NCI-H510A treated with DMSO at 0.1 percent for 48 hours (cell line): Measurements from ENCODE around the gene CMTM6.
"Not testable (repeated sequence)": the region's sequence is repeated elsewhere in the genome, so short reads cannot be mapped to it uniquely, and the experiment has no call there.

Experiments used
- DNase-seq: peaks from one replicate; lab custom pipeline; 2025; lab: John Stamatoyannopoulos, UW

The CMTM6 gene

GRCh38 chr3:32447865-32448400, 54.7 kb downstream of the CMTM6 start:
- no peak for DNase-seq

GRCh38 chr3:32443478-32443877, 59.2 kb downstream of the CMTM6 start:
- no peak for DNase-seq

DNA sequence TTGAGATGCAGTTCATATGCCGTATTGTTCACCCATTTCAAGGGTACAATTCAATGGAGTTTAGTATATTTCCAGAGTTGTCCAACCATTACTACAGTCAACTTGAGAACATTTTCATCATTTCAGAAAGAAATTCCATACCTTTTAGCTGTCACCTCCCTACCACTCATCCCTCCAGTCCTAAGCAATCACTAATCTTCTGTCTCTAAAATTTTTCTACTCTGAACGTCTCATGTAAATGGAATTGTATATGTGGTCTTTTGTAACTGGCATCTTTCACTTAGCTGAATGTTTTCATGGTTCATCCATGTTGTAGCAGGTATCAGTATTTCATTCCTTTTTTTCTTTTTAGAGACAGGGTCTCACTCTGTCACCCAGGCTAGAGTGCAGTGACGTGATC, 59.9 kb downstream of the CMTM6 start:
- no peak for DNase-seq

- no peak for DNase-seq
Measured at GRCh38 chr3:32440611-32441350, 61.9 kb downstream of the CMTM6 start.

GRCh38 chr3:32439421-32439820, 63.2 kb downstream of the CMTM6 start:
- DNase-seq = not testable (repeated sequence)

DNA sequence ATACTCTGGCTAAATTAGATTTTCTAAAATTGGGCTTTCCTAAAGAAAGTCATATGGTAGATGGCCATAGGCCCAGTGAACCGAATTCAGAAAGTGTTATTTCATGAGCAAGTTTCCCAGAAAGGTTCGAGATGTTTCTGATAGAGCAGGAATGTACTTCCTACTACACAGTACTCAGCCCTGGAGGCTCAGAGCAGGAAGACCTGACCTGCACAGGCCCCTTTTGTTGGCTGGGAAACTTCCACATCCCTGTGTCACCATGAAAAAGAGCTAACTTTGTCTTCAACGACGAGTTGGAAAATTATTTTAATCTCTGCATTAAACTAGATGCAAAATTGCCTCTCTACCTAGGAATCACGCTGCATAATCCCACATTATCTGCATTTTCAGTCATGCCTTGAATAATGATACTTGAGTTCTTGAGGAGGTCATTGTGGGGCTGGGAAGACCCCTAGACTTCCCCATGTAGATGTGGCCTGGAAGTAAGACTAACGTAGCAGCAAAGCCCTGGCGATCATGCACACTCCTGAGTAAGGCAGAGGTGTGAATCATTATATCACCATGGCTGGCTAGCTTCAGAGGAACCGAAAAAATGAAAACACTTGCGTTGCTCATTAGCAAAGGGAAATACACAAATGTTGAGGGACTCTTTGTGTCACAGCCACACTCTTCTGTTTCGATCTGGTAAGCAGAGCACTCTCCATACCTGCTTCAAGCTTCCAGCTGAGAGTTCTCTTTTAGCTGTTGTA, 63.9 kb downstream of the CMTM6 start:
- DNase-seq = no peak

- no peak for DNase-seq
Measured at GRCh38 chr3:32437896-32438295, 64.8 kb downstream of the CMTM6 start.

- no peak for DNase-seq
Measured at GRCh38 chr3:32436816-32437189, 65.8 kb downstream of the CMTM6 start.

DNA sequence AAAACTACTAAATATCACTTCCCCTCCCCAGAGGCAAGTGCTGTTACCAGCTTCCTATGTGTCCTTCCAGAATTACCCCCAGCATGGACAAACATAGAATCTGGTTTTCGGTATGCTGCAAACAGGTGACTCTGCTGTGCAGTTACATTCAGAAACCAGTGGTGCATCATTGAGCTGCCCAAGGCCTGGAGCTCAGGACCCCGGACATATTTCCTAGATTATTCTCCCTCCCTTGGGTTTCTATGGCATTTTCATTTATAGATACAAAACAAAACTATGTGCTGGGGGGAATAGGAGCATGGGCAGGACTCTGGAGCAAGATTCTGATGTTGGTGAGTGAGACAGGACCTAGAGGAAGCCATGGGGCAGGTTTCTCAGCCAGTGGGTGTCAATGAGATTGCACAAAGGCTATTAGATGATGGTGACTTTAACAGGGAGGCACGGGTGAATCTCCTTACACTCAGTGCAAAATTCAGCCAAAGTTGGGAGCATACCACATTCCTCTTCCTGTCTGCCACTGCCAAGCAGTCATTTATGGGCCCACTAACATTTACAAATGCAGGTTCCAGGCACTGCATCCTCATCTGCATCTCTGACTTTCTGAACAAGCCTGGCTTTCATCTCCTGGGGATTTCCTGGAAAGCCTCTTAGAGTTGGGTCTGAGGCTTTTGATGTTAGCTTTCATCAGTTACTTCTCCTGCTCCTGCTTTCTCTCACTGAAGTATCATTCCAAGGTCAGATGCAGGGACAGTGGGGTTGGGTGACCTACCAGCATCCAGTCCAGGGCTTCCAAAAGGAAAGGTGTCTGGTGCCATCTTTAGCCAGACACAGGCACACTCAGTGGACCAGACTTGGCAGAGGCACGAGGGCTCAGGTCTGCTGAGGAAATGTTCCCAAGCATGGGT, 66.5 kb downstream of the CMTM6 start:
- DNase-seq = no peak

GRCh38 chr3:32434206-32434605, 68.4 kb downstream of the CMTM6 start:
- DNase-seq = no peak

- DNase-seq = no peak
Measured at GRCh38 chr3:32432711-32433530, 69.7 kb downstream of the CMTM6 start.

DNA sequence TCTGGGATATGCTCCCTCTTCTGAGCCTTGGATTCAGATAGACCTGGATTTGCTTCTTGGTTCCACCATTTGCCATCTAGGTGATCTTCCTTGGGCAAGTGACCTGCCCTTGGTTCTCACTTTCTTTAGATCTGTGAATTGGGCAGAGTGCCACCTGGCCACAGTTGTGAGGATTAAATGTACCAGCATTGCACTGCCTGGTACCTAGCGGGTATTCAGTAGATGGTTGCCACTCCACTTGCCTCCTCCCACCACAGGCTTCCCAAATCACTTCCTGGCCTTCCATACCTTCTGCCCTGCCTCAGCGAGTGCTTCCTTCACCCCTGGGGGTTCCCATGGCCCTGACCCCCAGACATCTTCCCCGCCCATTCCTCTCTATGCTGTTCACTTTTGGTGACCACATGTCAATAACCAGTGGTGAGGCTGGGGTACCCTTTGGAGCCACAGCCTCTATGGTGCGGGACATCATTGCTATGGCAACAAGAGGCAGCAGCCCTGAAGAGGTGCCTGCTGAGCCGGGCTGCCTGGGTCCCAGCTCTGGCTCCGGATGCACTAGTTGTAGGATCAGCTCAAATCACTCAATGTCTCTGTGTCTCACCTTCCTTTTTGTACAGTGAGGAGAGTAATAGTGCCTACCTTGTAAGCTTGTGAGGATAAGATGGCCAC, 70.5 kb downstream of the CMTM6 start:
- no peak for DNase-seq

- no peak for DNase-seq
Measured at GRCh38 chr3:32431481-32431880, 71.2 kb downstream of the CMTM6 start.
